Measurements from ENCODE around the gene YY1AP1.
"Not testable (repeated sequence)": the region's sequence is repeated elsewhere in the genome, so short reads cannot be mapped to it uniquely, and the experiment has no call there.

The YY1AP1 gene

DNA sequence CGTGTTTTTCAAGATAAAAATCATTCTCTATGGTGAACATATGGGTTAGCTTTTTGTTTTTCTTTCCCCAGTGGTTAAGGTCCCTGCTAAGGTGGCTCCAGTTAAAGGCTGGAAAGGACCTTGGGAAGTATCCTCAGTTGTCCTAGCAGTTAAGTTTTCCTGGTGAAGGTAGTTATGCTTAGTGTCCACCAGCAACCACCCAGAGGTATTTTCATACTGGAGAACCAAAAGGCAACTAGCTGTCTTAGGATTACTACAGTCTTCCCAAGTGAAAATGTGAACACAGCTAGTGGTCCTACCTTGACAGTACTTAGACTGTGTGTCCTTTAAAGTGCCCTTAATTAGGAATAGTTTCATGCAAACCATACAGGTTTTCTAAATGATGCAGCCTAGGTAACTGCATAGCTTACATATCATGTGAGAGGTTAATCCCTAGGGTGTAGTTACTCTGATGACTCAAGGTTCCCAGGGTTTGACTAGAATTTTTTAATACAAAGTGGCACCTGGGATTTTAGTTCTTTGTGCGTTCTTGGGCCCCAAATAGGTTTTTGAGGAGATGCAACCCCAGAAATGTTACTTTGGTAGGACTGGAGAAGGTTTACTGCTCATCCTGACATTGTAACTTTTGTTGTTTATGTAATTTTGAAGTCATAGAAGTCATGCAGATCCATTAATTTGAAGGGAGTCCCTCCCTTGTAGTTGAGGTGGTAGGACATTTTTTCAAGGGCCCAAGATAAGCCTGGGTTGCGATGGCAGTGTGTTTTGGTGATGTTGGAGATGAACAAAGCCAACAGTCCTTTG lies 36.5 kb downstream of the YY1AP1 start:
- Mint-ChIP-seq H3K9me3 (no peaks in the 10 kb centered on the region), H3K4me1 (no peaks in the 10 kb centered on the region), H3K27ac (ENCODE audit: low read depth) (no peak overlapping the region), H3K36me3 (ENCODE audit: insufficient read depth) (no peaks in the 10 kb centered on the region), H3K27me3 (no peaks in the 10 kb centered on the region), H3K4me3 (no peak overlapping the region)
- DNase-seq (ENCODE audit: low spot score in 2 of 2): no peak
- ATAC-seq (replicated peaks; ENCODE audit: extremely low read depth, poor library complexity, severe bottlenecking): no peak

DNA sequence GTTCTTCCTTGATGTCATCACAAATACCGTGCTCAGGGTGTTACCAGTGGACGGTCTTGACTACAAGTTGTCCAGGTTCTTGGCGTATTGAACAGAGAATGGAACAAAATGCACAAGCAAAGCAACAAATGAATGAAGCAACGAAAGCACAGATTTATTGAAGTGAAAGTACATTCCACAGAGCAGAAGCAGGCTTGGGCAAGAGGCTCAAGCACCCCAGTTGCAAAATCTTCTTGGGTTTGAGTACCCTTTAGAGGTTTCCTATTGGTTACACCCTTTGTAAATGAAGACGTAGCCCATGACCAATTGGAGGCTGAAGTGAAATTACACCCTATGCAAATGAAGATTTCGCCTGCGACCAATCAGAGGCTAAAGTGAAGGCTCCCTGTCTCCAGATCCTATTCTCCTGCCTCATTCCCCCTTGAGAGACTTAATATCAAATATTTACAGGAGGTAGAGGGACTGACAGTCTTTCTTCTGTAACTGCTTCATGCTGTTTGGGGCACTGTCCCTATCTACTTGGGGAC lies 38.3 kb downstream of the YY1AP1 start:
- no peak for ATAC-seq (replicated peaks; ENCODE audit: extremely low read depth, poor library complexity, severe bottlenecking)
- no peak for DNase-seq (ENCODE audit: low spot score in 2 of 2)
- Mint-ChIP-seq H3K4me1 (no peaks in the 10 kb centered on the region), H3K9me3 (no peaks in the 10 kb centered on the region), H3K36me3 (ENCODE audit: insufficient read depth) (no peaks in the 10 kb centered on the region), H3K27ac (ENCODE audit: low read depth) (no peak overlapping the region), H3K4me3 (no peak overlapping the region), H3K27me3 (no peaks in the 10 kb centered on the region)

DNA sequence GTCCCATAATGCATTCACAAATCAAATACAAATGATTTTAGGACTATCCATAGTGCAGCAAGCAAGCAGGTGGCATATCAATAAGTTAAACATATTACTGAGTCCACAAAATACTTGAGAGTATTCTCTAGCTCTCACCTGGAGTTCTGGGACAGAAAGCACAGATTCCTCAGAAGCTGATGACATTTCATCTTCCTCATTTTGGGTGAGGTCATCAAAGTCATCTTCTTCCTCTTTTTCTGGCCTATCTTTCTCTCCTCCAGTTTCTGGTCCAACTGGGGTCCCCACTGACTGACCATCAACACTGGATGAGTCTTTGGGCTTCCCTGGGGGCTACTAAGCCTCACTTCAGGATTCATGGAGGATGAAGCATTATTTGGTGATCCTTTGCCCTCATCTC lies 38.9 kb downstream of the YY1AP1 start:
- Mint-ChIP-seq H3K4me3 (no peak overlapping the region), H3K27me3 (no peaks in the 10 kb centered on the region), H3K9me3 (no peaks in the 10 kb centered on the region), H3K27ac (ENCODE audit: low read depth) (no peak overlapping the region), H3K4me1 (no peaks in the 10 kb centered on the region), H3K36me3 (ENCODE audit: insufficient read depth) (no peaks in the 10 kb centered on the region)
- ATAC-seq (replicated peaks; ENCODE audit: extremely low read depth, poor library complexity, severe bottlenecking): no peak
- no peak for DNase-seq (ENCODE audit: low spot score in 2 of 2)

DNA sequence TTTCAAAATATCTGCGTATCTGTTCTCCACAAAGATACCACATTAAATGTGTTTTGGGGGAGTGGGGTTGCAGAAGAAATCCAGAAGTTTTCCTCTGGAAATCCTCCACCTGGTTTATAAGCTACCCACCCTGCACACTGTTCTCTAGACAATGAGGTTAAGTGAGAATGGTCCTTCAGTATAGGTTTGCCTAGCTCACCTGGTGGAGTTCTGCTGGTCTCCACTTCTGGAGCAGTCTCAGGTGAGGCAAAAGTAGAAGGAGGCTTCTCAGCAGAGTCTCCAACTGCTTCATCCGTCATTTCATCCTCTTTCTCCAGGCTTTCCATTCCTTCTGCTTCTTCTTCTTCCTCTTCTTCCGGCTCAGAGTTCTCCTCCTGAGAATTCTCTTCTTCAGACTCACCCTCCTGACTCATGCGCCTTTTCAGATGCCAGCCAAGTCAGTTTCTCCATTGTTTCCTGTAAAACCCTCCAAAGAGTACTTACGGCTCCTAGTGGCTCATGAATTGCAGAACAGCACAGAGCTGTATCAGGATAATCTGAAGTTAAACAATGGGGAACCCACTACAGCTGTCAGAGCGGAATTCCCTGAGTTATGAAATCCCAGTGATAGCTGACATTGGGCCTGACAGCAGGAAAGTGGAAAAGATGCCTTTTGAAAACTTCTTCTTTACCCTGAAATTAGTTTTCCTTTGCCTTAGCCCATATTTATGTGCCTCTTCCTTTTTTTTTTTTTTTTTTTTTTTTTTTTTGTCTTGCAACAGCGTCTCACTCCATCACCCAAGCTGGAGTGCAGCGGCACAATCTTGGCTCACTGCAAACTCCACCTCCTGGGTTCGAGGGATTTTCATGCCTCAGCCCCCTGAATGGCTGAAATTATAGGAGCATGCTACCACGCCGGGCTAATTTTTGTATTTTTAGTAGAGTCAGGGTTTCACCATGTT lies 40.1 kb downstream of the YY1AP1 start:
- DNase-seq (ENCODE audit: low spot score in 2 of 2) (no peak), ATAC-seq (replicated peaks; ENCODE audit: extremely low read depth, poor library complexity, severe bottlenecking) (no peak)
- Mint-ChIP-seq H3K27me3 (no peaks in the 10 kb centered on the region), H3K9me3 (no peaks in the 10 kb centered on the region), H3K4me3 (no peak overlapping the region), H3K27ac (ENCODE audit: low read depth) (no peak overlapping the region), H3K4me1 (no peaks in the 10 kb centered on the region), H3K36me3 (ENCODE audit: insufficient read depth) (no peaks in the 10 kb centered on the region)

DNA sequence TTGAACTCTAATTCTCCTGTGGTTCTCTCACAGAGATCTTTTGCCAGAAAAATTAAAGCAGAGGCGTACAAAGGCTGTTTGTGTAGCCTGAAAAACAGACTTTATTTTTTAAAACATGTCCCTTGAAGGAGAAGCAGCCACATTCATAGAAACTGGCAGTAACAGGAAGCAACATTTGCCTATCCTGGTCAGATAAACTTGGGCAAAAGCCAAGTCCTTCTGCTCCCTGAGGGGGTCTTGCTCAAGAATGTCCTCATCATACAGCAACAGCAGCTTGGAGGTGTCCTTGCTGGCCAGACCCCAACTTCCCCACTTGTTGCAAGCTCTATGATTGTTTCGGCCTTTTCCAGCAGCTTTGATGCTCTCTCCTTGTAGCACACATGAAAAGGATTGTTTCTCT lies 42.3 kb downstream of the YY1AP1 start:
- H3K27me3 Mint-ChIP-seq: no peaks in the 10 kb centered on the region
- no peak for DNase-seq (ENCODE audit: low spot score in 2 of 2)
- H3K27ac Mint-ChIP-seq (ENCODE audit: low read depth): no peak overlapping the region
- no peak overlapping the region for H3K4me3 Mint-ChIP-seq
- H3K9me3 Mint-ChIP-seq: peaks cover 6% of the 10 kb centered on the region
- no peak for ATAC-seq (replicated peaks; ENCODE audit: extremely low read depth, poor library complexity, severe bottlenecking)
- no peaks in the 10 kb centered on the region for H3K36me3 Mint-ChIP-seq (ENCODE audit: insufficient read depth)
- H3K4me1 Mint-ChIP-seq: no peaks in the 10 kb centered on the region

DNA sequence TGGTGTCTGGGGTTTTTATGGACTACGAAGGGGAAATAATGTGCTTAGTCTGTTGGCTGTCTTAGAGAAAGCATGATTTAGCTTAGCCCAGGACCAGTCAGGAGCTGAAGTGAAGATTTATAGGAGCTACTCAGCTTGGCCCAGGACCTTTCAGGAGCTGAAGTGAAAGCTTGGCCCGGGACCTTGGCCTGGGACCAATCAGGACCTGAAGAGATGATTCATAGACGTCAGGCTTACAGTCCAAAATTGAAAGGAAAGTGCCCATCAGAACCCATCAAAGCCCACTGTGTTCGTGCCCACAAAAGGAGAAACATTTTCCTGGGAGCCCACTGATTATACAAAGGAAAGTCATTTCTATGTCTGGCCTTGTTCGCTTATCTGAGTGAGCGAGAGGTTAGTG lies 42.9 kb downstream of the YY1AP1 start:
- ATAC-seq (replicated peaks; ENCODE audit: extremely low read depth, poor library complexity, severe bottlenecking) (no peak), DNase-seq (ENCODE audit: low spot score in 2 of 2) (no peak)
- Mint-ChIP-seq H3K4me1 (no peaks in the 10 kb centered on the region), H3K9me3 (peaks cover 6% of the 10 kb centered on the region), H3K27me3 (no peaks in the 10 kb centered on the region), H3K4me3 (no peak overlapping the region), H3K36me3 (ENCODE audit: insufficient read depth) (no peaks in the 10 kb centered on the region), H3K27ac (ENCODE audit: low read depth) (no peak overlapping the region)

DNA sequence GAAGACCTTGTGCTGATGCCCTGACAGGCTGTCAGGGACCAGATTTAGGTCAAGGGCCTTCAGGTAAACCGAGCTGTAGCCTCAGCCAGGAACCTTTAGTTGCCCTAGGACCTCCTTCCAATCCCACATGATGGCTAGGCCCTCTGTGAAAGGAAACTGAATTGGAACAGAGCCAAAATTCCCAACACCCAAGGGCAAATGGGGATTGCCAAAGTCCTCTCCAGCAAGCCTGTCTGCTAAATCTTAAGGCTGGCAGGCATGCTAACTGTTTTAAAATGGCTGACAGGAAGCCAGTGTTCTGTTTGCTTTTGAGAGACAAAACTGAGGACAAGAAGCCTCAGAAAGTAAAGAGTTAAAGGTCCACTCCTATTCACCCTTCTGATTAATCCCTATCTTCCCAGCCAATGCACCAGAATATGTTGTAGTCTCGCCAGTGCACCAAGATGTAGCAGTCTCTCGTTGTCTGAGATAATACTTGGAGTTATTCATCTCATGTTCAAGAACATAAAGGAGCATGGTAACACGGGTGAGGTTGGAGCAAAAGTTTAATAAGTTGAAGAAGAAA lies 43.5 kb downstream of the YY1AP1 start:
- no peaks in the 10 kb centered on the region for H3K27me3 Mint-ChIP-seq
- H3K9me3 Mint-ChIP-seq: peaks cover 6% of the 10 kb centered on the region
- no peak for ATAC-seq (replicated peaks; ENCODE audit: extremely low read depth, poor library complexity, severe bottlenecking)
- DNase-seq (ENCODE audit: low spot score in 2 of 2): no peak
- no peak overlapping the region for H3K4me3 Mint-ChIP-seq
- no peak overlapping the region for H3K27ac Mint-ChIP-seq (ENCODE audit: low read depth)
- no peaks in the 10 kb centered on the region for H3K36me3 Mint-ChIP-seq (ENCODE audit: insufficient read depth)
- no peaks in the 10 kb centered on the region for H3K4me1 Mint-ChIP-seq

DNA sequence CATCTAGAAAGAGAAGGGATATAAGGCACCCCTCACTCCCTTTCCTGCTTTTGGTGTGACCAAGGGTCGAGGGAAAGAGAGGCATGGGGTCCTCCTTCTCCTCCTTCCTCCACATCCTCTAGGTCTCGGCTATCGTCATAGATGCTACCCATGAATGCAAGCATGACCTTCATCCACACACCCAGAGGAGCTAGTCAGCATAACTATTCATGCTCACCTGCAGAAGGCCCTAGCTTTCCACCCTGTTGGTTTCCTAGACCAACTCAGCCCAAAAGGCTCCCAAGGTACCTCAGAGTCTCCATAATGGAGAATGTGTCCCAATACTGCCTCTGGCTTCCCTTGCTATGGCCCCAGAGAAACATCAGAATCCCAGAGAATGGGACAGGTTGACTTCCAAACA lies 45.3 kb downstream of the YY1AP1 start:
- DNase-seq (ENCODE audit: low spot score in 2 of 2) (no peak), ATAC-seq (replicated peaks; ENCODE audit: extremely low read depth, poor library complexity, severe bottlenecking) (no peak)
- H3K27ac Mint-ChIP-seq (ENCODE audit: low read depth): no peak overlapping the region
- no peaks in the 10 kb centered on the region for H3K4me1 Mint-ChIP-seq
- no peaks in the 10 kb centered on the region for H3K27me3 Mint-ChIP-seq
- H3K36me3 Mint-ChIP-seq (ENCODE audit: insufficient read depth): no peaks in the 10 kb centered on the region
- peaks cover 6% of the 10 kb centered on the region for H3K9me3 Mint-ChIP-seq
- no peak overlapping the region for H3K4me3 Mint-ChIP-seq

DNA sequence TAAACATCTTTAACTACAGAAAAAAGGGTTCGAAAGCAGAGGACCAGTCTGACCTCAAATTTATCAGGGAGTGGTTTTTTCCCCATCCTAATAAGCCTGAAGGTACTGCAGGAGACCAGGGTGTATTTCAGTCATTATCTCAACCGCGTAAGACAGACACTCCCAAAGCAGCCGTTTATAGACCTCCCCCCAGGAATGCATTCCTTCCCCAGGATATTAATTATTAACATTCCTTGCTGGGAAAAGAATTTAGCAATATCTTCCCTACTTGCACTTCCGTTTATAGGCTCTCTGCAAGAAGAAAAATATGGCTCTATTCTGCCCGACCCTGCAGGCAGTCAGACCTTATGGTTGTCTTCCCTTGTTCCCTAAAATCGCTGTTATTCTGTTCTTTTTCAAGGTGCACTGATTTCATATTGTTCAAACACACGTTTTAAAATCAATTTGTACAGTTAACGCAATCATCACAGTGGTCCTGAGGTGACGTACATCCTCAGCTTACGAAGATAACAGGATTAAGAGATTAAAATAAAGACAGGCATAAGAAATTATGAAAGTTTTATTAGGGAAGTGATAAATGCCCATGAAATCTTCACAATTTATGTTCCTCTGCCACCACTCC lies 45.9 kb downstream of the YY1AP1 start:
- ATAC-seq (replicated peaks; ENCODE audit: extremely low read depth, poor library complexity, severe bottlenecking); H3K9me3 Mint-ChIP-seq; DNase-seq (ENCODE audit: low spot score in 2 of 2); H3K36me3 Mint-ChIP-seq (ENCODE audit: insufficient read depth); H3K27ac Mint-ChIP-seq (ENCODE audit: low read depth); H3K4me3 Mint-ChIP-seq; H3K4me1 Mint-ChIP-seq; H3K27me3 Mint-ChIP-seq: not testable (repeated sequence)

DNA sequence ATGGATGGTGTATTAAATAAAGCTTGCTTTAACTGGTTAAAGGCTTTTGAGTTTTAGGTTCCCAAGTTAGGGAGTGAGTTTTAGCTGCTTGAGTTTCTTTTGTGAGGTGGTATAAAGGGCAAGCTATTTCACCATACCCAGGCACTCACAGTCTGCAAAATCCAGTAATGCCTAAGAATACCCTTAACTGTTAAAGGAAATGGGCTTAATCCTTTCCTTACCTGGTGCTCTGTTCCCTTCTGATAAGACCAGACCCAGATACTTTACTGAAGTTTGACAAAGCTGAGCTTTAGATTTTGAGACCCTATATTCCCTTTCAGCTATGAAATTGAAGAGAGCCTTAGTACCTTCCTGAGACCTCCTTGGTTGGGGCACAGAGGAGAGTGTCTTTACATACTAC lies 48.2 kb downstream of the YY1AP1 start:
- Mint-ChIP-seq H3K27ac (ENCODE audit: low read depth) (no peak overlapping the region), H3K4me3 (no peak overlapping the region), H3K9me3 (peaks cover 6% of the 10 kb centered on the region), H3K27me3 (no peaks in the 10 kb centered on the region), H3K36me3 (ENCODE audit: insufficient read depth) (peaks cover 5% of the 10 kb centered on the region), H3K4me1 (peaks cover 20% of the 10 kb centered on the region)
- DNase-seq (ENCODE audit: low spot score in 2 of 2) (no peak), ATAC-seq (replicated peaks; ENCODE audit: extremely low read depth, poor library complexity, severe bottlenecking) (no peak)

DNA sequence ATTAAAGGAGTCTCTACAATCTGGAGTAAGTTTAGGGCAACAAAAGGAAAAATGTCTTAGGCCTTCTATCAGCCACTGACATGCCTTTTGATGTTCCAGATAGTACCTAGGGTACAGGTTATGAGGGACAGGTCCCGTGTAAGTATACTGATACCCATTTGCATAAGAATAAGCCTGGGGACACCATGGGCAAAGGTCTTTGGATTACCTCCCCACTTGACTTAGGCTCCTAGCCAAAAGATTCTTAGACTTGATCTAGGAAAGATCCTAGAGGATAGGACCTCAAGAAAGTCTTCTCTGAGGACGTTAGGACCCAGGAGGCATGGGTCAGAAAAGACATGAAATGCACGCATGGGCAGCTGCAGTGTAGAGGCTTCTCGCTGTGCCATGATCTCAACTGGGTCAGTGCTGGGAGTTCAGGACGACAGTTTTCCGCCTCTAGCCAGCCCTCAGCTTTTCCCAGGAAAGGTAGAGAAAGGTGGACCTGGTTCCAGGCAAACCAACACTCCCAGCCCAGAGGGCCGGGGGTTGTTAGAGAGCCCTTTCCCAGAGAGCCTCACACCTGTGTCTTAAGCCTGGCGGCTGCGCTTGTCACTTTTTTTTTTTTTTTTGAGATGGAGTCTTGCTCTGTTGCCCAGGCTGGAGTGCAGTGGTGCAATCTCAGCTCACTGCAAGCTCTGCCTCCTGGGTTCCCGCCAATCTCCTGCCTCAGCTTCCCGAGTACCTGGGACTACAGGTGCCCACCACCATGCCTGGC lies 52.0 kb downstream of the YY1AP1 start:
- Mint-ChIP-seq H3K9me3 (no peaks in the 10 kb centered on the region), H3K27me3 (no peaks in the 10 kb centered on the region), H3K36me3 (ENCODE audit: insufficient read depth) (peaks cover 5% of the 10 kb centered on the region), H3K4me1 (peaks cover 20% of the 10 kb centered on the region), H3K4me3 (peak overlapping the region; percentile 86), H3K27ac (ENCODE audit: low read depth) (peak overlapping the region; percentile 90)
- DNase-seq (ENCODE audit: low spot score in 2 of 2): no peak
- ATAC-seq (replicated peaks; ENCODE audit: extremely low read depth, poor library complexity, severe bottlenecking): no peak

DNA sequence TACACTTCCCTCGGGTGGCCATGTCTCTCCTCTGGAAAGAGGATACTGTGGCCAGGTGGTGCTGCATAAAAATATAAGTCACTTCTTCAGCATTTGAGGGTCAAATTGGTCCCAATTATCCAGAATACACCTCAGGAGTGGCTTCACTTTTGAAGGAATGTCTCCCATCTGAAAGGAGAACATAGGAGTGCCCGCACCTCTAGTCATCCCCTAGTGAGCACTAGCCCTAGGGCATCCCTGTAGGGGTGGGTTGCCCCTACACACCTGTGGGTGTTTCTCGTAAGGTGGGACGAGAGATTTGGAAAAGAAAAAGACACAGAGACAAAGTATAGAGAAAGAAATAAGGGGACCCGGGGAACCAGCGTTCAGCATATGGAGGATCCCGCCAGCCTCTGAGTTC lies 62.1 kb downstream of the YY1AP1 start:
- ATAC-seq (replicated peaks; ENCODE audit: extremely low read depth, poor library complexity, severe bottlenecking); H3K36me3 Mint-ChIP-seq (ENCODE audit: insufficient read depth); H3K9me3 Mint-ChIP-seq; H3K27me3 Mint-ChIP-seq; DNase-seq (ENCODE audit: low spot score in 2 of 2); H3K27ac Mint-ChIP-seq (ENCODE audit: low read depth); H3K4me3 Mint-ChIP-seq; H3K4me1 Mint-ChIP-seq: not testable (repeated sequence)

All from central memory CD8-positive, alpha-beta T cell (primary cell).